Lung (tissue), 12 donors: ENCODE data around the gene SLC25A26. TPM values are rescaled to one million over a fixed set of nuclear protein-coding genes. Genes with fewer than 3 reads are reported as not detected.

Source experiments
- ATAC-seq: fragments of 200-7000 bp; cut with Tn5 transposase; one replicate; pipeline ENCODE4 v1.9.1; 2020; ENCODE audit warnings: moderate number of reproducible peaks; ENCODE audit not compliant: insufficient read depth, low FRiP score
- DNase-seq, 3 donors: peaks; one replicate each; pipeline ENCODE4 v3.0.0-alpha.2; 2013 to 2017
- H3K27ac ChIP-seq, 2 donors: one replicate each; pipeline ENCODE4 v1.5.1; 2013; ENCODE audit warnings: mild to moderate bottlenecking in 2 of 2, moderate library complexity in 2 of 2, control low read depth in 1 of 2, inconsistent platforms in 1 of 2, low read depth in 1 of 2, low read length in 1 of 2
- H3K27me3 ChIP-seq, 3 donors: one replicate each; pipeline ENCODE4 v1.5.1; 2013; ENCODE audit warnings: low read length in 2 of 3; ENCODE audit not compliant: control insufficient read depth in 3 of 3, insufficient read depth in 3 of 3
- H3K36me3 ChIP-seq, 4 donors: one replicate each; pipeline ENCODE4 v1.5.1; 2013; ENCODE audit warnings: low read length in 4 of 4, mild to moderate bottlenecking in 1 of 4, moderate library complexity in 1 of 4; ENCODE audit not compliant: control insufficient read depth in 4 of 4, insufficient read depth in 4 of 4
- H3K4me1 ChIP-seq, 5 donors: one replicate each; pipeline ENCODE4 v1.5.1; 2013; ENCODE audit warnings: low read length in 5 of 5, mild to moderate bottlenecking in 2 of 5, moderate library complexity in 1 of 5; ENCODE audit not compliant: control insufficient read depth in 5 of 5, insufficient read depth in 5 of 5
- H3K4me3 ChIP-seq: one replicate; pipeline ENCODE4 v1.5.1; 2013; ENCODE audit warnings: mild to moderate bottlenecking, control low read depth, moderate library complexity
- H3K9ac ChIP-seq, 2 donors: one replicate each; pipeline ENCODE4 v1.5.1; 2013; ENCODE audit warnings: low read length in 2 of 2, control low read depth in 1 of 2; ENCODE audit not compliant: insufficient read depth in 1 of 2
- H3K9me3 ChIP-seq, 4 donors: one replicate each; pipeline ENCODE4 v1.5.1; 2013; ENCODE audit warnings: low read length in 3 of 4, mild to moderate bottlenecking in 1 of 4, moderate library complexity in 1 of 4; ENCODE audit not compliant: control insufficient read depth in 4 of 4, insufficient read depth in 3 of 4
- CTCF ChIP-seq: IDR thresholded peaks from 2 replicates; pipeline ENCODE4 v1.5.1; 2012; ENCODE audit warnings: mild to moderate bottlenecking; ENCODE audit errors: control extremely low read depth, extremely low read depth
- WGBS, 2 donors: extraction: QIAGEN DNeasy Blood & Tissue Kit; methylation state at CpG; one replicate each; pipeline ENCODE4 v1.1.7; 2013; 5-methylcytosine and 5-hydroxymethylcytosine counted together
- polyA plus RNA-seq, 2 donors: library from polyadenylated mRNA; stranded (reverse); fragments of 200-250 nt; gene quantifications; one replicate each; pipeline ENCODE4 v1.2.1, GENCODE V29; 2013
- total RNA-seq, 2 donors: library from RNA; depleted of rRNA in 1 of 2; stranded (reverse); fragments of >200 nt in 1 of 2; gene quantifications; one replicate each; pipeline ENCODE4 v1.2.1, GENCODE V29; 2014 to 2021
- donor health status: control.
- donor health status: control.
- donor health status: Bipolar disorder and iron deficiency.
- donor health status: healthy.
- donor health status: DM: yes; HTN: yes; CAD: no.

The SLC25A26 gene
- total and polyA plus RNA-seq, 4 donors, result 10.4 to 18.0 (median 14.9) TPM

DNA sequence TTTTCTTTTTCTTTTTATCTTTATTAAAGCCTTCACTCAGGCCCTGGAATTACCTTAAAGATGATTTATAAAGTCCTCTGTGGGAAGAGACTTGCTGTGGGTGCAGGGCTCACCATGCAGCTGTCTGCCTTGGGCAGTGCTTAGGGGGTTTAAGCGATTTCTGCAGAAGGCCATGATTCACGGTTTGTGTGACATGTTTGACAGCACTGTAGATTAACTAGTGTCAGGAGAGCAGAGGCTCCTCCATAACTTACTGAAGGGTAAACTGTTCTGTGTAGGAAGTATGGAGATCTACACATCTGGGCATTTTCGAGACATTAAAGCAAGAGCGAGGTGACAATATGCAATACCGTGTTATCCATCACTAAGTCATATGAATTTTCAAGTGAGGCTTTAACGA lies 142.3 kb downstream of the SLC25A26 start:
- Histone ChIP-seq H3K4me1 (peaks cover 0 to 24% (median 4%) of the 10 kb centered on the region in 5 donors), H3K27ac (no peak overlapping the region), H3K27me3 (no peaks in the 10 kb centered on the region), H3K4me3 (no peak overlapping the region), H3K36me3 (no peaks in the 10 kb centered on the region), H3K9ac (no peak overlapping the region), H3K9me3 (no peaks in the 10 kb centered on the region)
- WGBS, 2 donors, result 81 to 91% methylated on average over 6 of the region's 6 CpGs
- ATAC-seq (no peak), DNase-seq (no peak)
- no peak for TF ChIP-seq CTCF

- H3K4me3 ChIP-seq, result no peak overlapping the region
- ATAC-seq (no peak), DNase-seq (peak in 2 of 3 donors; percentile 20 to 32)
- no peaks in the 10 kb centered on the region for H3K9me3 ChIP-seq
- no peaks in the 10 kb centered on the region for H3K27me3 ChIP-seq
- H3K9ac ChIP-seq, result no peak overlapping the region
- WGBS, 2 donors, result 79 to 84% methylated on average over 5 of the region's 5 CpGs
- no peak for TF ChIP-seq CTCF
- no peaks in the 10 kb centered on the region for H3K36me3 ChIP-seq
- peaks cover 0 to 26% (median 4%) of the 10 kb centered on the region in 5 donors for H3K4me1 ChIP-seq
- H3K27ac ChIP-seq, result no peak overlapping the region
These were observed 144.3 kb downstream of the SLC25A26 start for GRCh38 chr3:66365080-66365479.

DNA sequence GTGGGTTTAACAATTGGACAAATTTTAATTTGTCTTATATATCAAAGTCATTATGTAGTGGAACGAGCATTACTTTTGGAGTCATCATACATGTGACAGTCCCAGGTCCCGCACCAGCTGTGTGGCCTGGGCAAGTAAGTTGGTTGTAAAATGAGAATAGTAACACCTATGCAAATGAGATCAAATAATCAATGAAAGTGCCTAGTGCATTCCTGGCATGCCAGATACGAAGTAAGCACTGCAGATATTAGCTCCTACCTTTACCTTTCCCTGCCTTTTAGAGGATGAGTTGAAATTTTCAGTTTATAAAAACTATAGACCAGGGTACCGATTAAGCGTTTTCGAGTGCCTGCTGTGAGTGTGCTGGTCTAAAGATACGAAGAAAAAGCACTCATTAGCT lies 145.9 kb downstream of the SLC25A26 start:
- WGBS, 2 donors, result 93 to 97% methylated on average over 7 of the region's 7 CpGs

More for the DNA sequence above, 145.9 kb downstream of the SLC25A26 start:
- ATAC-seq (no peak), DNase-seq (no peak)
- Histone ChIP-seq H3K27me3 (no peaks in the 10 kb centered on the region), H3K9me3 (no peaks in the 10 kb centered on the region), H3K4me1 (peaks cover 0 to 26% (median 4%) of the 10 kb centered on the region in 5 donors), H3K27ac (no peak overlapping the region), H3K4me3 (no peak overlapping the region), H3K36me3 (no peaks in the 10 kb centered on the region), H3K9ac (no peak overlapping the region)
- TF ChIP-seq CTCF, result no peak
